Measurements from ENCODE around the gene SLC39A6.

SLC39A6 gene

DNA sequence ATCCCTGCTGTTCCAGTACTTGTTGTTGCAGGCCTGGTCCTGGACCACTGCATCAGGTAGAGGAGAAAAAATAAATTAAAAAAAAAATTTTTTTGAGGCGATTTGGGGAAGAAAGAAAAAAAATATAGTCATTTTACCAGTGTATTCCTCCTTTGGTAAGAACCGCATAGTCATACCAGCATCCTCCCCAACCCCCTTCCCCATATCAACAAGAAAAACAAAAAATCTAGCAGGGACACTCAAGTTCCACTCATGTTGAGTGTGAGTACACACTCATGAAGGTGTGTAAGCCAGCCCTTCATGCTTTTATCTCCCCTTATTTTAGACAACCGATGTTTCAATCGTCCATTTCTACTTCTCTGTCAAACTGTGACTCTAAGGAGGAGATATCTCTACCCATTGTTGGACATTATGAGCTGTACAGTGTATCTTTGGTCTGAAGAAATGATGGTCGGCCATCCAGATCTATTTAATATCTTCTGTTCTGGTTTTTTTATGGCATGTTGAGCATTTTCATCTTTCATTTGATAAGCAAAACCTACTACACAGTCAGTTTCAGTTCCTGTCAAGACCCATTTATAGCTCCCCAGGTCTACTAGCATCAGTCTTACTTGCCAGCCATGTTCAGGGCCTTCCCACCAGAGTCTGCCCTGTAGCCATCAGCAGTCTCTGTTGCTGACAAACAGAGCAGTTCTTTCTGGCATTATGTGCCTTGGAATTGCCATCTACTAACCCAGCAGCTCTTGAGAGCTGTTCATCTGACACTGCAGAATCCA lies 20.6 kb upstream of the SLC39A6 start:
- peaks cover 14% of the 10 kb centered on the region for H3K36me3 ChIP-seq (ENCODE audit: control insufficient read depth, insufficient read depth, low read length)
- H3K27me3 ChIP-seq (replicated peaks; ENCODE audit: control insufficient read depth, insufficient read depth, low read length), result no peaks in the 10 kb centered on the region
- TF ChIP-seq, protein P1, sequence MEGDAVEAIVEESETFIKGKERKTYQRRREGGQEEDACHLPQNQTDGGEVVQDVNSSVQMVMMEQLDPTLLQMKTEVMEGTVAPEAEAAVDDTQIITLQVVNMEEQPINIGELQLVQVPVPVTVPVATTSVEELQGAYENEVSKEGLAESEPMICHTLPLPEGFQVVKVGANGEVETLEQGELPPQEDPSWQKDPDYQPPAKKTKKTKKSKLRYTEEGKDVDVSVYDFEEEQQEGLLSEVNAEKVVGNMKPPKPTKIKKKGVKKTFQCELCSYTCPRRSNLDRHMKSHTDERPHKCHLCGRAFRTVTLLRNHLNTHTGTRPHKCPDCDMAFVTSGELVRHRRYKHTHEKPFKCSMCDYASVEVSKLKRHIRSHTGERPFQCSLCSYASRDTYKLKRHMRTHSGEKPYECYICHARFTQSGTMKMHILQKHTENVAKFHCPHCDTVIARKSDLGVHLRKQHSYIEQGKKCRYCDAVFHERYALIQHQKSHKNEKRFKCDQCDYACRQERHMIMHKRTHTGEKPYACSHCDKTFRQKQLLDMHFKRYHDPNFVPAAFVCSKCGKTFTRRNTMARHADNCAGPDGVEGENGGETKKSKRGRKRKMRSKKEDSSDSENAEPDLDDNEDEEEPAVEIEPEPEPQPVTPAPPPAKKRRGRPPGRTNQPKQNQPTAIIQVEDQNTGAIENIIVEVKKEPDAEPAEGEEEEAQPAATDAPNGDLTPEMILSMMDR (IDR thresholded peaks at IDR 0.05; ENCODE audit: insufficient read depth, low read length, poor library complexity, severe bottlenecking), result no peak
- DNase-seq (ENCODE audit: extremely low read depth, insufficient read length), result peak; percentile 17
- no peak overlapping the region for H3K4me3 ChIP-seq (replicated peaks; ENCODE audit: low read depth, low read length)

DNA sequence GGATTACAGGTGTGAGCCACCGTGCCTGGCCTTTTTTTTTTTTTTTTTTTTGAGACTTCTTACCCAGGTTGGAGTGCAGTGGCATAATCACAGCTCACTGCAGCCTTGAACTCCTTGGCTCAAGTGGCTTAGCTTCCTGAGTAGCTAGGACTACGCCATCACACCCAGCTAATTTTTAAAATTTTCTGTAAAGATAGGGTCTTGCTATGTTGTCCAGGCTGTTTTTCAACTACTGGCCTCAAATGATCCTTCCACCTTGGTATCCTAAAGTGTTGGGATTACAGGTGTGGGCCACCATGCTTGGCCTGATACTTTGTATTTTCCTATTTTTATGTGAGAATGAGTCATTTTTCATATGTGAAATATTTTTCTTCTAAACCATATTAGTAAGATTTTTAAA lies 14.3 kb upstream of the SLC39A6 start:
- H3K36me3 ChIP-seq (ENCODE audit: control insufficient read depth, insufficient read depth, low read length), result peaks cover 11% of the 10 kb centered on the region
- TF ChIP-seq, protein P1 (IDR thresholded peaks at IDR 0.05; ENCODE audit: insufficient read depth, low read length, poor library complexity, severe bottlenecking), result no peak

DNA sequence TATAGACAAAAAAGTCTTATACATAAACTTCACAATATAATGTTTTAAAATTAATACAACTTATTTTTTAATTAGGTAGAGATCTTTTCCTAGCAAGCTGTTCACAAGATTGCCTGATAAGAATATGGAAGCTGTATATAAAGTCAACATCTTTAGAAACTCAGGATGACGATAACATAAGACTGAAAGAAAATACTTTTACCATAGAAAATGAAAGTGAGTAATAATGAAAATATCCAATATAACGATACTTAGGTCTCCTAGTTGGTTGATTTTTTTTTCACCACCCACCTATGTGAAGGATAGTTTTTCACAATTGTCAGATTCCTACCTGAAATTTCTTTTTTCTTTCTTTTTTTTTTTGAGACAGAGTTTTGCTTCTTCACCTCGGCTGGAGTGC lies 13.6 kb upstream of the SLC39A6 start:
- no peak overlapping the region for H3K4me3 ChIP-seq (replicated peaks; ENCODE audit: low read depth, low read length)
- H3K27me3 ChIP-seq (replicated peaks; ENCODE audit: control insufficient read depth, insufficient read depth, low read length), result no peaks in the 10 kb centered on the region
- H3K36me3 ChIP-seq (ENCODE audit: control insufficient read depth, insufficient read depth, low read length), result peaks cover 10% of the 10 kb centered on the region
- DNase-seq (ENCODE audit: extremely low read depth, insufficient read length), result no peak
- TF ChIP-seq, protein P1 (IDR thresholded peaks at IDR 0.05; ENCODE audit: insufficient read depth, low read length, poor library complexity, severe bottlenecking), result no peak

More for the DNA sequence above, 14.3 kb upstream of the SLC39A6 start:
- Histone ChIP-seq H3K27me3 (replicated peaks; ENCODE audit: control insufficient read depth, insufficient read depth, low read length) (no peaks in the 10 kb centered on the region), H3K4me3 (replicated peaks; ENCODE audit: low read depth, low read length) (no peak overlapping the region)
- no peak for DNase-seq (ENCODE audit: extremely low read depth, insufficient read length)

DNA sequence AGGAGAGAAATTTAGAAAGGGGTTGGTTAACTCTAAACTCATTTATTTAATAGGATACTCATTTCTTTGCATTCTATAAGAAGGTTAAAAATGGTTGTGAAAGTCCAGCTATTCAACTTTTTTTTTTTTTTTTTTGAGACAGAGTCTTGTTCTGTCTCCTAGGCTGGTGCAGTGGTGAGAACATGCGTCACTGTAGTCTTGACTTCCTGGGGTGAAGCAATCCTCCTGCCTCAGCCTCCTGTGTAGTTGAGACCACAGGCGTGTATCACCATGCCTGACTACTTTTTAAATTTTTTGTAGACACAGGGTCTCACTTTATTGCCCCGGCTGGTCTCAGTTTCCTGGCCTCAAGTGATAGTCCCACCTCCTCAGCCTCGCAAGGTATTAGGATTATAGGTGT lies 12.4 kb upstream of the SLC39A6 start:
- Histone ChIP-seq H3K4me3 (replicated peaks; ENCODE audit: low read depth, low read length) (no peak overlapping the region), H3K27me3 (replicated peaks; ENCODE audit: control insufficient read depth, insufficient read depth, low read length) (no peaks in the 10 kb centered on the region), H3K36me3 (ENCODE audit: control insufficient read depth, insufficient read depth, low read length) (peaks cover 9% of the 10 kb centered on the region)
- no peak for DNase-seq (ENCODE audit: extremely low read depth, insufficient read length)
- TF ChIP-seq, protein P1 (IDR thresholded peaks at IDR 0.05; ENCODE audit: insufficient read depth, low read length, poor library complexity, severe bottlenecking), result no peak

DNA sequence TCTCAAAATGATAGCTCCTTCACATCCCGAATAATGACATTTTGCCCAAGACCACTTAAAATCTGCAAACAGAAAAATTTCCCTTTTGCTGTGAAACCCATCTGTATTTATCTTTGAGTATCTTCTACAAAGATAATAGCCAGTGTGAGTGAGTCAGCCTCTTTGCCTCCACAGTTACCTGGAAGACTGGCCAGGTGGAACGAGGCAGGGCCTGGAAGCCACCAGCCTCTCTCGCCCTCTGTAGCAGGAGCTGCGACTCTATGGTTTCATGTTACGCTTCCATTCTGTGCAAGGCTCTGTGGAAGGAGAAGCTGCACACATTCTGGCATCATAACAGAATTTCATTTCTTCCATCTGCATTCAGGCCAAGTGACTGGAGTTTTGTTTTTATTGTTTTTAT lies 10.1 kb upstream of the SLC39A6 start:
- H3K4me3 ChIP-seq (replicated peaks; ENCODE audit: low read depth, low read length), result no peak overlapping the region
- no peaks in the 10 kb centered on the region for H3K27me3 ChIP-seq (replicated peaks; ENCODE audit: control insufficient read depth, insufficient read depth, low read length)
- TF ChIP-seq, protein P1 (IDR thresholded peaks at IDR 0.05; ENCODE audit: insufficient read depth, low read length, poor library complexity, severe bottlenecking), result no peak
- DNase-seq (ENCODE audit: extremely low read depth, insufficient read length), result no peak
- peaks cover 6% of the 10 kb centered on the region for H3K36me3 ChIP-seq (ENCODE audit: control insufficient read depth, insufficient read depth, low read length)
